ENCODE measurements around the gene USP2. TPM values are rescaled to one million over a fixed set of nuclear protein-coding genes. Genes with fewer than 3 reads are reported as not detected.

USP2 gene
- total RNA-seq, 4 donors from 2014 or later: 0.29 to 28.2 (median 2.1) TPM; not detected in 1

GRCh38 chr11:119359365-119360214, 21.9 kb downstream of the USP2 start:
- peak in 1 of 2 donors; percentile 12 for DNase-seq
- H3K27ac ChIP-seq: peak overlapping the region in 1 of 2 donors; percentile 94
- H3K9me3 ChIP-seq: no peaks in the 10 kb centered on the region
- no peak overlapping the region for H3K4me3 ChIP-seq
- H3K36me3 ChIP-seq: no peaks in the 10 kb centered on the region
- H3K27me3 ChIP-seq: no peaks in the 10 kb centered on the region
- peaks cover 0 to 5% of the 10 kb centered on the region in 2 donors for H3K4me1 ChIP-seq
- no peak for TF ChIP-seq POLR2A (IDR thresholded peaks at IDR 0.05)
- TF ChIP-seq CTCF (IDR thresholded peaks at IDR 0.05): no peak
- intact Hi-C loops (cut with DNase I; ENCODE audit: low total_unique reads): loop anchor here (10.0 kb wide), 1 partner anchor 115 kb away; no protein-coding TSS in a partner anchor

- DNase-seq: peak in 1 of 2 donors; percentile 27
- intact Hi-C loops (cut with DNase I; ENCODE audit: low total_unique reads): loop anchor here (2.0 to 10.0 kb wide), 2 partner anchors 22 to 118 kb away; no protein-coding TSS in a partner anchor
- TF ChIP-seq POLR2A (IDR thresholded peaks at IDR 0.05): no peak
- no peak for TF ChIP-seq CTCF (IDR thresholded peaks at IDR 0.05)
- peak overlapping the region; percentile 37 to 51 for H3K4me3 ChIP-seq
- no peaks in the 10 kb centered on the region for H3K9me3 ChIP-seq
- H3K27me3 ChIP-seq: no peaks in the 10 kb centered on the region
- no peaks in the 10 kb centered on the region for H3K4me1 ChIP-seq
- H3K36me3 ChIP-seq: no peaks in the 10 kb centered on the region
- H3K27ac ChIP-seq: peak overlapping the region; percentile 89 to 90
Observed at GRCh38 chr11:119357074-119357473, 24.4 kb downstream of the USP2 start.

DNA sequence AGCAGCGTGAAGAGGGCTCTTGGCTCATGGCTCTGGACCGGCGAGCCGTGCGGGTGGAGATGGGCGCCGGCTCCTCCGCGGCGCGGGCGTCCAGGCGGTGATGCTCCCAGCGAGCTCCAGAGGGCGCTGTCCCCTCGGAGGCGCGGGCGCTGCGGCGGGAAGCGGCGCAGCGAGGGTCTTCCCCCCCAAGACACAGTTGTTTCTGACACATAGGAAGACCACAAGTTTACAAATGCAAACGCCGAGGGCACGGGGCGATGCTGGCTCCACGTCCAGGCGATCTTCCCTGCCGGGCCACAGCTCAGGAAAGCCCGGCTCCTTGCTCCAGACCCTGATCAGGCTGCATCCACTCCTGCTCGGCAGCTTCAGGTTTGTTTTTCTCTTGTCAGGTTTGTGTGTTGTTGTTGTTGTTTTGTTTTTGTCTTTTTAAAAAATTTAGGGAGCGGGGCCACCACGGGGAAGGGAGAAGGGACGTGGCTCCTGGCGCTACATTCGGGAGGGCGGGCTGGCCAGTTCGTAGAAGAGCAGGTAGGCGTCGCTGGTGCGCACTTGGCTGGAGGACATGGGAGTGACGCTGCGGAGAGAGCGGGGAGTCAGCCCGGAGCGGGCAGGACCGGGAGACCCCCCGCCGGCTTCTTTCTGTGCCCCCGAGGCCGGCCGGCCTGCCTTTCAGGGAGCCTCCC, 25.0 kb downstream of the USP2 start:
- Histone ChIP-seq H3K4me1 (no peaks in the 10 kb centered on the region), H3K4me3 (peak overlapping the region; percentile 37 to 51), H3K27ac (peak overlapping the region; percentile 89 to 90), H3K9me3 (no peaks in the 10 kb centered on the region), H3K27me3 (no peaks in the 10 kb centered on the region), H3K36me3 (no peaks in the 10 kb centered on the region)
- intact Hi-C loops (cut with DNase I; ENCODE audit: low total_unique reads): loop anchor here (2.0 to 10.0 kb wide), 2 partner anchors 22 to 118 kb away; no protein-coding TSS in a partner anchor
- peak; percentile 86 for DNase-seq
- TF ChIP-seq CTCF (IDR thresholded peaks at IDR 0.05) (peak; percentile 85 to 94 (median 90)), POLR2A (IDR thresholded peaks at IDR 0.05) (no peak)

DNA sequence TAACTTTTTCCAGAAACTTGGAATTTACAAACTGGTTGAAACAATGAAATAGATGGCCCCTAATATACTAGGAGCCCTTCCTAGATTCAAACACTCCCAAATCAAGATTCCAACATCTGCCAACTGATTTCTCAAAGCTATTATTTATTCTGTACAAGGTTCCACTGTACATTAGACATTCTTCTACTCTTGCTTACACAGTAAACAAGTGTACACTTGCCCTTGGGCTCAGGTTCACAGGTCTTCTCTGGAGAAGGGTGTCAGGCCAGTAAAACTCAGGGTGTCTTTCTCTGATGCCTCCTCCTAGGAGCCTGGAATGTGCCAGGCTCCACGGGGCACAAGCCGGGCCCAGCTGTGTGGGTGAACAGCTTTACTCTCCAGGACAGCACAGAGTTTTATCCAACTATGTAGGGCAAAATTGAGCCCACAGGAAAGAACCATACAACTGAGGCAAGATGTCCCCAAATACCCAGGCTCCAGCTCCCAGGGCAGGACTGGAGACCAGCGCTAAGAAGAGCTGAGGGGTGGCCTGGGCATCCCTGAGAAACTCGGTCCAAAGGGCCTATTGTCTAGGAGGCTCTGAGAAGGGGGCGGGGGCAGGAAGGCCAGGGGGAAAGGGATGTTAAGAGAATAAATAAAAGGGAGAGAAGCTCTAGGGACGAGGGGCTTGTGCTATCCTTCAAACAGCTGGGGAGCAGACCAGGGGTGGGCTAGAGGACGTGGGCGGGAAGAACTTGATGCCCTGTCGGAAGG, 26.2 kb downstream of the USP2 start:
- peak in 1 of 2 donors; percentile 15 for DNase-seq
- Histone ChIP-seq H3K27me3 (no peaks in the 10 kb centered on the region), H3K4me3 (no peak overlapping the region), H3K27ac (no peak overlapping the region), H3K4me1 (no peaks in the 10 kb centered on the region), H3K9me3 (no peaks in the 10 kb centered on the region), H3K36me3 (no peaks in the 10 kb centered on the region)
- no peak for TF ChIP-seq CTCF (IDR thresholded peaks at IDR 0.05)
- TF ChIP-seq POLR2A (IDR thresholded peaks at IDR 0.05): no peak
- intact Hi-C loops (cut with DNase I; ENCODE audit: low total_unique reads): loop anchor here (10.0 kb wide), 1 partner anchor 120 kb away; no protein-coding TSS in a partner anchor
